HL-60/S4 treated with phorbol 12-myristate 13-acetate at 8.2 ng/mL for 4 days and 3 days (cell line): ENCODE results near the gene GABRB2.

ENCODE experiments used
- in situ Hi-C: fragments of 300-500 bp; cut with MboI; formaldehyde crosslinking; loops from 2 replicates; pipeline ENCODE4 v1.15.0; 2022; ENCODE audit warnings: low sequenced_read_pairs

The GABRB2 gene

GRCh38 chr5:161481922-161482321 lies 64.6 kb downstream of the GABRB2 start:
- in situ Hi-C loops: no loop called here

- in situ Hi-C loops: no loop called here
Measured at GRCh38 chr5:161471211-161471950, 75.1 kb downstream of the GABRB2 start.

GRCh38 chr5:161467703-161468102 lies 78.8 kb downstream of the GABRB2 start:
- in situ Hi-C loops: no loop called here

GRCh38 chr5:161460741-161461140 lies 85.8 kb downstream of the GABRB2 start:
- in situ Hi-C loops: no loop called here

GRCh38 chr5:161446655-161447054 lies 99.9 kb downstream of the GABRB2 start:
- in situ Hi-C loops: no loop called here

- in situ Hi-C loops: no loop called here
Measured at GRCh38 chr5:161442471-161442870, 104.1 kb downstream of the GABRB2 start.

- in situ Hi-C loops: no loop called here
Measured at GRCh38 chr5:161432798-161433197, 113.7 kb downstream of the GABRB2 start.

GRCh38 chr5:161431963-161432362 lies 114.6 kb downstream of the GABRB2 start:
- in situ Hi-C loops: no loop called here

- in situ Hi-C loops: no loop called here
Measured at GRCh38 chr5:161421067-161421466, 125.5 kb downstream of the GABRB2 start.

- in situ Hi-C loops: no loop called here
Measured at GRCh38 chr5:161420521-161420920, 126.0 kb downstream of the GABRB2 start.

- in situ Hi-C loops: no loop called here
Measured at GRCh38 chr5:161414896-161415295, 131.6 kb downstream of the GABRB2 start.

- in situ Hi-C loops: no loop called here
Measured at GRCh38 chr5:161414037-161414436, 132.5 kb downstream of the GABRB2 start.

- in situ Hi-C loops: no loop called here
Measured at GRCh38 chr5:161412792-161413191, 133.7 kb downstream of the GABRB2 start.

- in situ Hi-C loops: no loop called here
Measured at GRCh38 chr5:161411156-161411555, 135.4 kb downstream of the GABRB2 start.

GRCh38 chr5:161410640-161411039 lies 135.9 kb downstream of the GABRB2 start:
- in situ Hi-C loops: no loop called here

GRCh38 chr5:161409471-161409870 lies 137.1 kb downstream of the GABRB2 start:
- in situ Hi-C loops: no loop called here

GRCh38 chr5:161406880-161407279 lies 139.6 kb downstream of the GABRB2 start:
- in situ Hi-C loops: no loop called here

- in situ Hi-C loops: no loop called here
Measured at GRCh38 chr5:161403996-161404395, 142.5 kb downstream of the GABRB2 start.

- in situ Hi-C loops: no loop called here
Measured at GRCh38 chr5:161403121-161403520, 143.4 kb downstream of the GABRB2 start.

GRCh38 chr5:161400583-161400982 lies 145.9 kb downstream of the GABRB2 start:
- in situ Hi-C loops: no loop called here

- in situ Hi-C loops: no loop called here
Measured at GRCh38 chr5:161399996-161400562, 146.4 kb downstream of the GABRB2 start.

GRCh38 chr5:161397448-161397847 lies 149.1 kb downstream of the GABRB2 start:
- in situ Hi-C loops: no loop called here

GRCh38 chr5:161396171-161396570 lies 150.4 kb downstream of the GABRB2 start:
- in situ Hi-C loops: no loop called here
